ENCODE results near the gene HDAC10. TPM values are rescaled to one million over a fixed set of nuclear protein-coding genes. Genes with fewer than 3 reads are reported as not detected.

The HDAC10 gene
- polyA plus RNA-seq, 1 experiment, result 18.2 TPM

Other genes starting within 250 kb of the HDAC10 start
- gene IL17REL, start 238.5 kb downstream of the HDAC10 start, polyA plus RNA-seq (2011; rRNA removed), result not detected in 2 replicates
- gene TTLL8, start 193.0 kb downstream of the HDAC10 start, polyA plus RNA-seq (2011; rRNA removed), result not detected in 2 replicates
- gene MLC1, start 165.8 kb downstream of the HDAC10 start, polyA plus RNA-seq (2011; rRNA removed), result 0.10 and 0.15 TPM in 2 replicates
- 5.8 and 6.6 TPM in 2 replicates for gene MOV10L1, start 161.3 kb downstream of the HDAC10 start, polyA plus RNA-seq (2011; rRNA removed)
- 0.92 and 1.4 TPM in 2 replicates for gene PANX2, start 80.5 kb downstream of the HDAC10 start, polyA plus RNA-seq (2011; rRNA removed)
- gene TRABD, start 65.4 kb downstream of the HDAC10 start, polyA plus RNA-seq (2011; rRNA removed), result 13.5 and 31.5 TPM in 2 replicates
- gene SELENOO, start 50.3 kb downstream of the HDAC10 start, polyA plus RNA-seq (2011; rRNA removed), result 8.0 and 16.7 TPM in 2 replicates
- gene TUBGCP6, start 6.2 kb downstream of the HDAC10 start, polyA plus RNA-seq (2011; rRNA removed), result 9.4 and 17.5 TPM in 2 replicates
- 36.6 and 51.4 TPM in 2 replicates for gene MAPK12, start 10.4 kb upstream of the HDAC10 start, polyA plus RNA-seq (2011; rRNA removed)
- 11.2 and 19.6 TPM in 2 replicates for gene MAPK11, start 19.1 kb upstream of the HDAC10 start, polyA plus RNA-seq (2011; rRNA removed)
- 83.7 and 143 TPM in 2 replicates for gene PLXNB2, start 56.4 kb upstream of the HDAC10 start, polyA plus RNA-seq (2011; rRNA removed)
- 3.7 and 8.2 TPM in 2 replicates for gene DENND6B, start 75.7 kb upstream of the HDAC10 start, polyA plus RNA-seq (2011; rRNA removed)
- 30.4 and 46.4 TPM in 2 replicates for gene PPP6R2, start 92.1 kb upstream of the HDAC10 start, polyA plus RNA-seq (2011; rRNA removed)
- 21.7 and 34.7 TPM in 2 replicates for gene SBF1, start 223.8 kb upstream of the HDAC10 start, polyA plus RNA-seq (2011; rRNA removed)
- 8.1 and 16.0 TPM in 2 replicates for gene ADM2, start 230.3 kb upstream of the HDAC10 start, polyA plus RNA-seq (2011; rRNA removed)
- gene MIOX, start 235.6 kb upstream of the HDAC10 start, polyA plus RNA-seq (2011; rRNA removed), result 0.16 and 0.20 TPM in 2 replicates

All from BJ (cell line).